NAMALWA (cell line): ENCODE measurements around the gene CLDN4.
"Not testable (repeated sequence)": the region's sequence is repeated elsewhere in the genome, so short reads cannot be mapped to it uniquely, and the experiment has no call there.

Source experiments
- DNase-seq: peaks from one replicate; pipeline ENCODE4 v3.0.0-alpha.2; 2015; ENCODE audit warnings: low spot score

Gene CLDN4, protein sequence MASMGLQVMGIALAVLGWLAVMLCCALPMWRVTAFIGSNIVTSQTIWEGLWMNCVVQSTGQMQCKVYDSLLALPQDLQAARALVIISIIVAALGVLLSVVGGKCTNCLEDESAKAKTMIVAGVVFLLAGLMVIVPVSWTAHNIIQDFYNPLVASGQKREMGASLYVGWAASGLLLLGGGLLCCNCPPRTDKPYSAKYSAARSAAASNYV

DNA sequence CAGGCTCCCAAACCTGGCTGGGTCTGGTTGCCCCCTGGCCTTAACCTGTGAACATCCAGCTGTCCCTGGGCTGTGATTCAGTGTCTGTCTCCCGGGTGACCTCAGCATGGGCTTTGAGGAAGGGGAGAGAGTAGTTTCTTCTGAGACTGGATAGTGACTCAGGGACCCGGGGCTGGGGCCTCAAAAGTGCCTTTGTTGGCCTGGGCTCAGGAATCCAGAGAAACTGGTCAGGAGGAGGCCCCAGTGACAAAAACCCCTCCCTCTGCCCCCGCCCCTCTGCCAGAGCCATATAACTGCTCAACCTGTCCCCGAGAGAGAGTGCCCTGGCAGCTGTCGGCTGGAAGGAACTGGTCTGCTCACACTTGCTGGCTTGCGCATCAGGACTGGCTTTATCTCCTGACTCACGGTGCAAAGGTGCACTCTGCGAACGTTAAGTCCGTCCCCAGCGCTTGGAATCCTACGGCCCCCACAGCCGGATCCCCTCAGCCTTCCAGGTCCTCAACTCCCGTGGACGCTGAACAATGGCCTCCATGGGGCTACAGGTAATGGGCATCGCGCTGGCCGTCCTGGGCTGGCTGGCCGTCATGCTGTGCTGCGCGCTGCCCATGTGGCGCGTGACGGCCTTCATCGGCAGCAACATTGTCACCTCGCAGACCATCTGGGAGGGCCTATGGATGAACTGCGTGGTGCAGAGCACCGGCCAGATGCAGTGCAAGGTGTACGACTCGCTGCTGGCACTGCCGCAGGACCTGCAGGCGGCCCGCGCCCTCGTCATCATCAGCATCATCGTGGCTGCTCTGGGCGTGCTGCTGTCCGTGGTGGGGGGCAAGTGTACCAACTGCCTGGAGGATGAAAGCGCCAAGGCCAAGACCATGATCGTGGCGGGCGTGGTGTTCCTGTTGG lies at the start of gene CLDN4:
CLDN4 (plus strand) TSS at position 316 of the 903 bp plus-strand sequence; CDS start at position 522, 206 bp downstream.
- DNase-seq: no peak

DNA sequence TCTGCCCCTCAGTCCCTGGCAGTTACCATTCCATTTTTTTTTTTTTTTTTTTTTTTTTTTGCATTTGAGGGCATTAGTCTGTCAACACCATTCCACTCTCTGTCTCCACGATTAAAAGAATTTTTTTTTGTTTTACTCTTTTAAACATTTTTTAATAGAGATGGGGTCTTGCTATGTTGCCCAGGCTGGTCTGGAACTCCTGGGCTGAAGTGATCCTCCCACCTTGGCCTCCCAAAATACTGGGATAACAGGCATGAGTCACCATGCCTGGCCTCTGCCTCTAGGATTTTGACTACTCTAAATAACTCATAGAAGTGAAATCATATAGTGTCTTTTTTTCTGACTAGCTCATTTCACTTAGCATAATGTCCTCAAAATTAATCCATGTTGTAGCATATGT lies 44.2 kb upstream of the CLDN4 start:
- no peak for DNase-seq

DNA sequence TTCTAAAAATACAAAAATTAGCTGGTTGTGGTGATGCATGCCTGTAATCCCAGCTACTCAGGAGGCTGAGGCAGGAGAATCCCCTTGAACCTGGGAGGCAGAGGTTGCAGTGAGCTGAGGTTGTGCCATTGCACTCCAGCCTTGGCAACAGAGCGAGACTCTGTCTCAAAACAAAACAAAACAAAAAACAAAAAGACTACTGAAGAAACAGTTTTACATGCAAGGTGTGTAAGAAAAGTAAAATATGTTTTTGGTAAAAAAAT lies 43.1 kb upstream of the CLDN4 start:
- not testable (repeated sequence) for DNase-seq

DNA sequence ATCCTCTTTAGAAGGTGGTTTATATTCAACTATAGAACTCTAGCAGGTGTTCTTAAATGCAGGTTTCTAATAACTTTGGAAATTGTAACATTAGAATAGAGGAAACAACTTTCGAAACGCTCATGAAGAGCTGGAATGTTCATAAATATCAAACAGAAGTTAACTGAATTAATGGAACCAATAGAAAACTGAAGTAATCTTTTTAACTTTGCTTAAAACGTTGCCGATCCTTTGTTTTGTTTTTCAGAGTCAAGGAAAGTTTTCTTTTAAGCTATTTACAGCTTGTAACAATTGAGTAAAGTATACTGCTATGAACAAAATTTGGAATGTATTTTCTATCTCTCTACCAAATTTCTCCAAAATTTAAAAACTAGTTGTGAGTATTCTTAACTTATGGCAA lies 41.7 kb upstream of the CLDN4 start:
- no peak for DNase-seq

DNA sequence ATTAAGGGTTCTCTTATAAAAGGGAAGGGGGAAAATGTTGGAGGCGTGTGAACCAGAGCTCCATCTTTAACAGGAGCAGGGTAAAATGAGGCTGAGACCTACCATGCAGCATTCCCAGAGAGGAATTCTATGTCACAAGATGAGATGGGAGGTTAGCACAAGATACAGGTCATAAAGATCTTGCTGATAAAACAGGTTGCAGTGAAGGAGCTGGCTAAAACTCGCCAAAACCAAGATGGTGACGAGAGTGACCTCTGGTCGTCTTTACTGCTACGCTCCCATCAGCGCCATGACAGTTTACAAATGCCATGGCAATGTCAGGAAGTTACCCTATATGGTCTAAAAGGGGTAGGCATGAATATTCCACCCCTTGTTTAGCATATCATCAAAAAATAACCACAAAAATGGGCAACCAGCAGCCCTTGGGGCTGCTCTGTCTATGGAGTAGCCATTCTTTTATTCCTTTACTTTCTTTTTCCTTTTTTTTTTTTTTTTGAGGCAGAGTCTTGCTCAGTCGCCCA lies 39.6 kb upstream of the CLDN4 start:
- DNase-seq: not testable (repeated sequence)

DNA sequence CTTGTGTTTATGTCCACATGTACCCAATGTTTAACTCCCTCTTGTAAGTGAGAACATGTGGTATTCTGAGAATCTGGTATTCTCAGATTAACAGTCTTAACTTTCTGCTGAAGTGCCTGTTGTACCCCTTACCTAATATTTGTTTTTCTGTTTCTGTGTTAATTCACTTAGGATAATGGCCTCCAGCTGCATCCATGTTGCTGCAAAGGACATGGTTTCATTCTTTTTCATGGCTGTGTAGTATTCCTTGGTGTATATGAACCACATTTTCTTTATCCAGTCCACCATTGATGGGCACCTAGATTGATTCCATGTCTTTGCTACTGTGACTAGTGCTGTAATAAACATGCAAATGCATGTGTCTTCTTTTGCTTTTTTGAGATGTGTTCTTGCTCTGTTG lies 35.6 kb upstream of the CLDN4 start:
- not testable (repeated sequence) for DNase-seq

DNA sequence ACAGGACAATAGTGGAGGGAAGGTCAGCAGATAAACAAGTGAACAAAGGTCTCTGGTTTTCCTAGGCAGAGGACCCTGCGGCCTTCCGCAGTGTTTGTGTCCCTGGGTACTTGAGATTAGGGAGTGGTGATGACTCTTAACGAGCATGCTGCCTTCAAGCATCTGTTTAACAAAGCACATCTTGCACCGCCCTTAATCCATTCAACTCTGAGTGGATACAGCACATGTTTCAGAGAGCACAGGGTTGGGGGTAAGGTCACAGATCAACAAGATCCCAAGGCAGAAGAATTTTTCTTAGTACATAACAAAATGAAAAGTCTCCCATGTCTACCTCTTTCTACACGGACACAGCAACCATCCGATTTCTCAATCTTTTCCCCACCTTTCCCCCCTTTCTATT lies 34.1 kb upstream of the CLDN4 start:
- DNase-seq: not testable (repeated sequence)

DNA sequence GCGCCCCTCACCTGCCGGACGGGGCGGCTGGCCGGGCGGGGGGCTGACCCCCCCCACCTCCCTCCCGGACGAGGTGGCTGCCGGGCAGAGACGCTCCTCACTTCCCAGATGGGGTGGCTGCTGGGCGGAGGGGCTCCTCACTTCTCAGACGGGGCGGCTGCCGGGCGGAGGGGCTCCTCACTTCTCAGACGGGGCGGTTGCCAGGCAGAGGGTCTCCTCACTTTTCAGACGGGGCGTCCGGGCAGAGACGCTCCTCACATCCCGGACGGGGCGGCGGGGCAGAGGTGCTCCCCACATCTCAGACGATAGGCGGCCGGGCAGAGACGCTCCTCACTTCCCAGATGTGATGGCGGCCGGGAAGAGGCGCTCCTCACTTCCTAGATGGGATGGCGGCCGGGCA lies 33.6 kb upstream of the CLDN4 start:
- DNase-seq: not testable (repeated sequence)

DNA sequence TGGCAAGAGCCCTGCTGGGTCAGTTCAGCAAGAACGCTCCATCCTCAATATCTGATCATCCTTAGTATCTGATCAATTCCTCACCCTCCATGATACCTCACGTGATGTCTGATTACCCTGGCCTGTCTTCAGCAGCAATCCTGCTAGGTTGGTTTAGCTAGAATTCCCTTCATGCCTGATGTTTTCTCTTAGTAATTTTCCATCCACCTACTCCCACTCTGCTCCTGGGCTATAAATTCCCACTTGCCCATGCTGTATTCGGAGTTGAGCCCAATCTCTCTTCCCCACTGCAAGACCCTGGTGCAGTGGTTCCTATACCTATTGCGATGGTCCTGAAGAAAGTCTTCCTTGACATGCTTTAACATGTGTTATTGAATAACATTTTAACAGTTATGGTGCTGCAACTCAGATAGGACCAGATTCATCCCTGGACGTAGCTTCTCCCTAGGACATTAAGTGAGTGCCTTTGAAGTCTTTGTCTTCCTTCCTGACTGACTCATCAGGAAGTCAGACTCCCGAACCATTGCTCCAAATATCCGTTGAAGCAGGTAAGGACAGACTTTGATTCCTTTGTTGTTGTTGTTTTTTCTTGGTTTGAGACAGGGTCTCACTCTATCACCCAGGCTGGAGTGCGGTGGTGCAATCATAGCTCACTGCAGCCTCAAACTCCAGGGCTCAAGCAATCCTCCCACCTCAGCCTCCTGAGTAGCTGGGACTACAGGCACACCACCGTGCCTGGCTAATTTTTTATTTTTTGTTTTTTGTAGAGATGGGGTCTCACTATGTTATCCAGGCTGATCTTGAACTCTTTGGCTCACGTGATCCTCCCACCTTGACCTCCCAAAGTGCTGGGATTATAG lies 31.3 kb upstream of the CLDN4 start:
- DNase-seq: no peak

DNA sequence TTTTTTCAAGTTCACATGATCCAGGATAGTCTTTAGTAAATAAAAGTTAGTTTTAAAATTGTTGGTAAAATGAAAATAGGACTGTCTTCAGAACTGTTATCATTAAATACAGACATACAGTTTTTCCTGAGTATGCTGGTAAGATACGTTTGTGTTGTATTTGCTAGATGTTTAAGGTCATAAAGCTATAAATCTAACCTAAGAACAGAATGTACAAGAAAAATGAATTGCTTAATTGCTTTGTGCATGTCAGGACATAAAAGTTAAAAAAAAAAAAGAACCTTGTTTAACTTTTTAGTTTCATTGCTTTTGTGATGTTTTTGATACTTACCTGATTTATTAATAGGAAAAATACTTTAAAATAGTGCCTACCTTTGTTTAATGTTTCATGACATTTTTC lies 29.2 kb upstream of the CLDN4 start:
- no peak for DNase-seq

DNA sequence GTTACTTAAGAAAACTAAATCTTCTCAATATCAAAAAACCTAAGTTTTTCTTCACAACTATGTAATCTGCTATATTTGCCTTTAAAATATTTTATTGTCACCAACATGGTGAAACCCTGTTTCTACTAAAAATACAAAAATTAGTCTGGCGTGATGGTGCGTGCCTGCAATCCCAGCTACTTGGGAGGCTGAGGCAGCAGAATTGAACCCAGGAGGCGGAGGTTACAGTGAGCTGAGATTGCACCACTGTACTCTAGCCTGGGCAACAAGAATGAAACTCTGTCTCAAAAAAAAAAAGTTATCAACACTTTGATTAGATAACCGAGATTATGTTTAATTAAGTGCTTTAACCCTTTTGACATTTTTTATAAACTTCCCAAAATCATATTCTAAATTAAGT lies 28.3 kb upstream of the CLDN4 start:
- no peak for DNase-seq

DNA sequence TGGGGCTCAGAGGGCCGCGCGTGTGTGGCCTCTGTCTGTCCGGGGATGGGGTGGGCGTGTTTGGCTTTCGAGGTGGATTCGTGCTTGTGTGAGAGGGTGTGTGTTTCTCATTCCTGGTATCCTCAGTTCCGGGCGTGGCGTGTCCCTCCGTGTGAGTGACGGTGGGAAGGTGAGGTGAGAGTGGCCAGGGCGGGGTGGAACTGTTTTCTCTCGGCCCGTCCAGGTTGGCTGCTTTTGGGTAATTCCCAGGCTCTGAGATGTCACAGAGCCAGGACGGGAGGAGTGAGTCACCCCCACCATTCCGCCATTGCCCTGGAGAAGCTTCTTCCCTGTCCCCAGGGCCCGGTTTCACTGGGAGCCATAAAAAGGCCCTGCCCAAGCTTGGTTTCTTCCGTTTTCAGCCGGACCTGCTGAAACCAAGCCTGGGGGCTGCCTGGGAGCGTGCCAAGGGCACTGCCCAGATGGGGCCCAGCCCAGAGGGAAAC lies 21.3 kb upstream of the CLDN4 start:
- DNase-seq: no peak

DNA sequence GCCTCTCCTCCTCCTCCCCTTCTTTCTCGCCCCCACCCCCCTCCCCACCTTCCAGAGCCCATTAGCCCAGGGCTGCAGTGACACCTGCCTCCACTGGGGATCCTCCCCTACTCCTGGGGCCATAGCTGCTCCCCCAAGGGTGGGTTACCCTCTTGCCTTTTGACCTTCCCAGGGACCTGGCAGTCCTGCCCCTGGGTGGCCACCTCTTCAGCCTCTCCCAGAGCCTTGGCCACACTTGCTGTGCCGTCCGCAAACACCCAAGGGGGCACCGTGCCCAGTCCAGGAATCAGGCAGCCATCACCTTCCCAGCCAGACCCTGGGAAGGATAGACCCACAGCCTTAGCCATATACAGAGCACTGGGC lies 19.8 kb upstream of the CLDN4 start:
- DNase-seq: no peak

DNA sequence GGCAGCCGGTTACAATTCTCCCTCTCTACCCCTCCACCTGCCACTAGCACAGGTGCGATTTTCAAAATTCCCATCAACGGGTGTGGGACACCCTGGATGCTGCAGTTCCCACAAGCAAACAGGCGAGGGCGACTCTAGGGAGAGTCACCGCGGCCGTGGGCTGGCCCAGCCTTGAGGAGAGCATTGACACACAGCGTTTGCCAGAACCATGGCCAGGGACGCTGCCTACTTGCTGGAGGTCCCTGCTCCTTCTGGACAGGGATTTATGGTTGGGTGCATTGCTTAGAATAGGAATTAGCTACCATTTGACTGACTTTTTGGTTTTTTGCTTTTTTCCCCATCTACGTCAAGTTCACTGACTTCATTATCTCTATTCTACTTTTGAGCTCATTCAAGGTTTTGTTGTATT lies 19.0 kb upstream of the CLDN4 start:
- DNase-seq: peak; percentile 75

DNA sequence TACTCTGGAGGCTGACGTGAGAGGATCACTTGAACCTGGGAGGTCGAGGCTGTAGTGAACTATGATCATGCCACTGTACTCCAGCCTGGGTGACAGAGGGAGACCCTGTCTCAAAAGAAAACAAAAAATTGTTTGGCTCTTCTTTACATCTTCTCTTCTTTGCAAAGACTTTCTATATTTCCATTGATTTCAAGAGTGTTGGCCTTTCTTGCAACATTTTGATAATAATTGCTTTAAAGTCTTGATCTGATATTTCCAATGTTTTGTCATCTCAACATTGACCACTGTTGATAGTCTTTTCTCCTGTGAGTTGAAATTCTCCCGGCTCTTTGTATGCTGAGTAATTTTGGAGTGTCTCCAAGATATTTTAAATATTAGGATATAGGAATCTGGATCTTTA lies 17.8 kb upstream of the CLDN4 start:
- no peak for DNase-seq

DNA sequence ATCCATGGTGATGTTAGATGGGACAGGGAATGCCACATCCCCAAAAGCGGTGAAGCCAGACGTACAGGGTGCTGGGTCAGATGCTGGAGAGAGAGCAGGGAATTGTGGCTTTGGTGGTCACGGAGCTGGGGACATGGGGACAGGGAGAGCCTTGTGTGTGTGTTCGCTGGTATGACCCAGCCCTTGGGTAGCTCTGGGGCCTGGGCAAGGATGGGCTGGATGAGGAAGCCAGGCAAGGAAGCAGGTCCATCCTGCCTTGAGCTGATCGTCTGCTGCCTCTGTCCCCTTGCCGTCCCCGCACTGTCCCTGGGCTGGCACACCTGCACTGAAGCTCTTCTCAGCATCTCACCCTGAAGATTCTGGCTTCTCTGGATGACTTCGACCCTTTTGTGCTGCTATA lies 15.4 kb upstream of the CLDN4 start:
- no peak for DNase-seq

DNA sequence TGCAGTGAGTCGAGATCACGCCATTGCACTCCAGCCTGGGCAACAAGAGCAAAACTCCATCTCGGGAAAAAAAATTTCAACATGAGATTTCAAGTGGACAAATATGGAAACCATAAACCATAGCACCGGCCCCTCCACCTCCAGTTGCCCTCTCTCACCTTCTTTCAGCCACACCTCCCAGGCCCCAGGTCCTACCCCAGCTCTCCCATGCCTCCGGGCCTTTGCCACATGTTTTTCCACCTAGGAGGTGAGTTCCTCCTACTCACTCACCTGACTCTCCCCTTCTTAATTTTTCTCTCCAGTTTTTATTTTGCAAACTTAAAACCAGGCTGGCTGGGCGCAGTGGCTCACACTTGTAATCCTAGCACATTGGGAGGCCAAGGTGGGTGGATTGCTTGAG lies 13.7 kb upstream of the CLDN4 start:
- no peak for DNase-seq

DNA sequence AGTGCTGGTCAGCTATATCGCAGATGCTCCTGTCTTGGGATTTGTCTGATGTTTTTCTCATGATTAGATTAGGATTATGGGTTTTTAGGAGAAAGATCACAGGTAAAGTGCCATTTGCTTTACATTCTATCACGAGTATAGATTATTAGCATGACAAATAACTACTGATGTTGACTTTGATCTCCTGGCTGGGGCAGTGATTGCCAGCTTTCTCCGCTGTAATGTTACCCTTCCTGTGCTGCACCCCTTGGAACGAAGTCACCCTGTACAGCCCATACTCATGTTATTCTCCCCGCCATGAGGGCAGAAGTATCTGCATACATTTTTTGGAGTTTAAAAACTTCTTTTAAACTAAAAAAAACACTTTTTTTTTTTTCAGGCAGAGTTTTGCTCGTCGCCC lies 10.8 kb upstream of the CLDN4 start:
- no peak for DNase-seq

DNA sequence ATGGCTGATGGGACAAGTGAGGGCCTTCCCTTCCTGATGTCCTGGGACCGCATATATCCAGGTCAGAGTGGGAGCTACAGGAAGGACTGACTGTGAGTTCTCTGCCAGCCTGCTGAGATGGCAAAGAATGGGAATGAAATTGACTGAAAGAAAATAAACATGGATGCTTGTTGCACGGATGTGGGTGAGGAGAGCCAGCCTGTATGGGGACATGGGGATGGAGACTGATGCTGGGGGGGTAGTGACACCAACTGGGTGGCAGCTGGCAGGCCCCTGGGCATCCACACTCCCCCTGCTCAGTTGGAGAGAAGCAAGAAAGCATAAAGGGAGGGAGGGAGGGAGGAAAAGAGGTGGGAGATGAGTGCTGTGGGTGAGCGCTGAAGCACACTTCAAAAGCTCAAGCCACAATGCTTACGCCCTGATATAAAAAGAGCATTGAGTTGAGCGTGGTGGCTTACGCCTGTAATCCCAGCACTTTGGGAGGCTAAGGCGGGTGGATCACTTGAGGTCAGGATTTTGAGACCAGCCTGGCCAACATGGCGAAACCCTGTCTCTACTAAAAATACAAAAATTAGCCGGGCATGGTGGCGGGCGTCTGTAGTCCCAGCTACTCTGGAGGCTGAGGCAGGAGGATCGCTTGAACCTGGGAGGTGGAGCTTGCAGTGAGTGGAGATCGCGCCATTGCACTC lies 9.1 kb upstream of the CLDN4 start:
- DNase-seq: not testable (repeated sequence)

DNA sequence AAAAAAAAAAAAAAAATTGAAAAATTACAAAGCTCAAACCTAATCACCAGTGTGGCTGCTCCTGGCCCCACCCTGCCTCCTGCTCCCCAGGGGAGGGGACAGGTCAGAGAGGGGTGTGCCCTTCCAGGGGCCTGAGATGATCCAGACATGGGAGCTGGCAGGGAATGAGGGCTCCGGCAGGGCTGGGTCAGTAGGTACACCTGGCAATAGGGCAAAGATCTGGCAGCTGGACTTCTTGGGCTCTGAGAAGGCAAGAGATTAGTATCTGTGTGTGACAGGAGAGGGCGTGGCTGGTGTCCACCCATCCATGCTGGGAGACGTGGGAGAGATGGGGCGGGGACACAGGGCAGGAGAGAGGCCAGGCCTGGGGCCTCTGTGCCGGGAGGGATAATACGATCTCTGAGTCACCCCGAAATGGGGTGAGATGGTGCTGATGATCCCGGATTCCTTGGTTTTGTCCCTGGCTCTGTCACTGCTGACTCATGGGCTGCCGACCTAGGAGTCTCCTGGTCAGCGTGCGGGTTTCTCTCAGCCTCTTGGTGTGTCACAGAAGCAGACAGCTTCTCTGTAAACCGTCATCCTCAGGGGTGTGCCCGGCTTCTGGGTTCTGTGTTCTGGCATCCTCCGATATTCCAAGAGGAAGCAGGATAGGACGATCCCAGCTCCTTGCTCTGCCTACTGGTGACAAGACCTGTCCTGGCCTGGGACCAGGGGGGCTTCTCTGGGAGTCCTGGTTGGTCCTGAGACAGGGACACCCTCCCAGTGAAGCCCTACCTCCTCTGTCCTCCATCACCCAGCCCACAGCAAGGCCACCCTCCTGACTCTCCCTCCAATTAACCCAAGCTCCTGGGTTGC lies 8.2 kb upstream of the CLDN4 start:
- DNase-seq: no peak

DNA sequence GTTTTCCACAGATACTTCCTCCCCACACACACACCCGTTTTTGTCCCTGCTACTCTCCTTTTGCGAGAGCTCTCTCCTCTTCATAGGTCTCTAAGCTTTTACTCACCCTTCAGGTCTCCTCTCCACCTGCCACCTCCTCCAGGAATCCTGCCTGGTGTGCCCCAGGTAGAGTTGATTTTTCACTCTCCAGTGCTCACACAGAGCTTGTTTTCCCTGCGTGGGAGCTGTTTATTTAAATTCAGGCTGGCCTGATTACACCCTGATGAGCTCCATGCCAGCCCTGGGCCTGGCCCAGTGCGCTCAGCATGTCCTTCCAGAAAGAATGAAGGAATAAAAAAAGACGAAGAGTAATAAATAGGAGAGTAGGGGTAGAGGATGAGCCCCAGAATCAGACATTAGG lies 7.5 kb upstream of the CLDN4 start:
- DNase-seq: no peak
